HepG2 (cell line): ENCODE results near the gene YWHAQ. TPM values are rescaled to one million over a fixed set of nuclear protein-coding genes. Genes with fewer than 3 reads are reported as not detected.

Experiments
- AKAP8 ChIP-seq: sonication (generic); formaldehyde crosslinking; IDR thresholded peaks from 2 replicates; pipeline ENCODE4 v1.5.1; 2020; ENCODE audit warnings: mild to moderate bottlenecking, missing genetic modification reagents
- ARID2 ChIP-seq: sonication (generic); formaldehyde crosslinking; IDR thresholded peaks from 2 replicates; pipeline ENCODE4 v1.8.1; 2022; ENCODE audit warnings: mild to moderate bottlenecking, missing genetic modification reagents, borderline replicate concordance
- BHLHE40 ChIP-seq: IDR thresholded peaks from 2 replicates; pipeline ENCODE4 v1.6.1; 2011; ENCODE audit warnings: low read length, improper control_type of control experiment
- CCDC6 ChIP-seq: sonication (generic); formaldehyde crosslinking; IDR thresholded peaks from 2 replicates; pipeline ENCODE4 v1.8.1; 2022; ENCODE audit warnings: mild to moderate bottlenecking, missing genetic modification reagents, moderate library complexity
- ERF ChIP-seq: IDR thresholded peaks from 2 replicates; pipeline ENCODE4 v1.6.1; 2018; ENCODE audit warnings: missing biosample characterization, missing genetic modification reagents
- FOSL2 ChIP-seq: sonication (generic); formaldehyde crosslinking; IDR thresholded peaks from 2 replicates; pipeline ENCODE4 v1.4.0; 2020; ENCODE audit warnings: missing genetic modification reagents
- FOXJ3 ChIP-seq: sonication (generic); formaldehyde crosslinking; IDR thresholded peaks from 2 replicates; pipeline ENCODE4 v1.4.0; 2020; ENCODE audit warnings: missing genetic modification reagents, mild to moderate bottlenecking, borderline replicate concordance
- GATAD2A ChIP-seq: IDR thresholded peaks from 2 replicates; pipeline ENCODE4 v1.6.1; 2016
- HDAC2 ChIP-seq: sonication (generic); formaldehyde crosslinking; IDR thresholded peaks from 2 replicates; pipeline ENCODE4 v1.4.0; 2020; ENCODE audit warnings: missing genetic modification reagents
- HNRNPLL ChIP-seq: fragments of 200-400 bp; formaldehyde crosslinking; IDR thresholded peaks from 2 replicates; pipeline ENCODE4 v1.6.1; 2017; ENCODE audit warnings: mild to moderate bottlenecking, low read depth, low read length; ENCODE audit not compliant: poor library complexity, severe bottlenecking
- NFKB2 ChIP-seq: sonication (generic); formaldehyde crosslinking; IDR thresholded peaks from 2 replicates; pipeline ENCODE4 v1.4.0; 2020; ENCODE audit warnings: missing genetic modification reagents, borderline replicate concordance
- RARA ChIP-seq: IDR thresholded peaks from 2 replicates; pipeline ENCODE4 v1.6.1; 2016; ENCODE audit warnings: missing genetic modification reagents, missing compliant biosample characterization
- XRCC5 ChIP-seq: fragments of 200-400 bp; formaldehyde crosslinking; optimal IDR thresholded peaks from 2 replicates; pipeline ENCODE3; 2017; ENCODE audit warnings: mild to moderate bottlenecking, low read length
- ZFP1 ChIP-seq: IDR thresholded peaks from 2 replicates; pipeline ENCODE4 v1.6.1; 2016
- ZSCAN9 ChIP-seq: IDR thresholded peaks from 2 replicates; pipeline ENCODE4 v1.6.1; 2016; ENCODE audit warnings: borderline replicate concordance
- polyA plus RNA-seq, 8 experiments: library from polyadenylated mRNA; depleted of rRNA in 3 of 8; stranded (reverse) in 7 of 8; unstranded in 1 of 8; fragments of >200 nt; fragmentation: Illumina TruSeq in 4 of 8; extraction: Trizol in 4 of 8; gene quantifications; 2 replicates each; pipeline versions ENCODE4 v1.2.1 to v1.2.3, GENCODE V29; 2011 to 2016; ENCODE audit warnings: low read depth in 4 of 8, missing spikeins in 1 of 8, mixed read lengths in 1 of 8; ENCODE audit not compliant: insufficient read depth in 1 of 8
- total RNA-seq, 5 experiments: library from RNA; depleted of rRNA; stranded (reverse); fragments of >200 nt; fragmentation: Illumina TruSeq; extraction: Trizol; gene quantifications; 2 replicates each; pipeline ENCODE4 v1.2.3, GENCODE V29; 2016; ENCODE audit warnings: low read depth in 1 of 5
- TF ChIP-seq, protein P1 (sequence below): sonication (generic); formaldehyde crosslinking; IDR thresholded peaks from 2 replicates; pipeline ENCODE4 v1.4.0; 2020; ENCODE audit warnings: missing genetic modification reagents
- TF ChIP-seq, protein P2 (sequence below): IDR thresholded peaks from 2 replicates; pipeline ENCODE4 v1.6.1; 2016
- TF ChIP-seq, protein P3 (sequence below): sonication (generic); formaldehyde crosslinking; IDR thresholded peaks from 2 replicates; pipeline ENCODE4 v1.4.0; 2020; ENCODE audit warnings: mild to moderate bottlenecking, missing genetic modification reagents
- TF ChIP-seq, protein P4 (sequence below): IDR thresholded peaks from 2 replicates; pipeline ENCODE4 v1.4.0; 2020; ENCODE audit warnings: mild to moderate bottlenecking, missing genetic modification reagents
- TF ChIP-seq, protein P5 (sequence below): sonication (generic); formaldehyde crosslinking; IDR thresholded peaks from 2 replicates; pipeline ENCODE4 v1.5.0; 2020; ENCODE audit warnings: mild to moderate bottlenecking, missing genetic modification reagents, borderline replicate concordance

Gene YWHAQ
- total and polyA plus RNA-seq, 2 of the 13 experiments (the other 11 are each of a cell fraction or from before 2014, with no cell fraction given): 160 to 304 TPM

DNA sequence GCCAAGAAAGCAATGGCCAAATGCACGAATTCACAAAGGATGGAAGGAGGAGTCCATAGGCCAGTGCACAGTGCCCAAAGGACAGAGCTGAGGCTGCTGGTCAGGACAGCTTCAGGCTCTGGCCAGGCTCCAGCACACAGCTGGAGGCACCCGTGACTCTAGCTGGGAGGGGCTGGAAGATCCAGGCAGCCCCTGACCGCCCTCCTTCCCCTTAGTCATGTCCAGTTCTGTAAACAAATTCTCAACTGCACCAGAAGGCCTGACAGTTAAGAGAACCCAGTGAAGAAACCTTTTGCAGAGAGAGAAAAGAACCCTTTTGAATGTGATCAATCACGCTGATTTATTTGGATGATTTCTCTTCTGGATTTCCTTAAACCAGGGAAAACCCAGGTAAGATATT, 7.7 kb upstream of the YWHAQ start (continued):
- TF ChIP-seq CCDC6 (CRISPR knock-in tag) (no peak), ARID2 (CRISPR knock-in tag) (no peak), XRCC5 (peak; percentile 38), FOXJ3 (CRISPR knock-in tag) (no peak), ZSCAN9 (CRISPR knock-in tag) (0 out of 2 replicates have a peak, but pooled peaks have one; percentile 37), GATAD2A (peak; percentile 49; the same call in 1 of the 2 replicates), ZFP1 (CRISPR knock-in tag) (no peak), RARA (CRISPR knock-in tag) (0 out of 2 replicates have a peak, but pooled peaks have one; percentile 42), BHLHE40 (peak; percentile 68), NFKB2 (CRISPR knock-in tag) (no peak), ERF (no peak), HDAC2 (CRISPR knock-in tag) (no peak), AKAP8 (CRISPR knock-in tag) (no peak), HNRNPLL (no peak), FOSL2 (CRISPR knock-in tag) (peak; percentile 59)
- TF ChIP-seq, protein P1, sequence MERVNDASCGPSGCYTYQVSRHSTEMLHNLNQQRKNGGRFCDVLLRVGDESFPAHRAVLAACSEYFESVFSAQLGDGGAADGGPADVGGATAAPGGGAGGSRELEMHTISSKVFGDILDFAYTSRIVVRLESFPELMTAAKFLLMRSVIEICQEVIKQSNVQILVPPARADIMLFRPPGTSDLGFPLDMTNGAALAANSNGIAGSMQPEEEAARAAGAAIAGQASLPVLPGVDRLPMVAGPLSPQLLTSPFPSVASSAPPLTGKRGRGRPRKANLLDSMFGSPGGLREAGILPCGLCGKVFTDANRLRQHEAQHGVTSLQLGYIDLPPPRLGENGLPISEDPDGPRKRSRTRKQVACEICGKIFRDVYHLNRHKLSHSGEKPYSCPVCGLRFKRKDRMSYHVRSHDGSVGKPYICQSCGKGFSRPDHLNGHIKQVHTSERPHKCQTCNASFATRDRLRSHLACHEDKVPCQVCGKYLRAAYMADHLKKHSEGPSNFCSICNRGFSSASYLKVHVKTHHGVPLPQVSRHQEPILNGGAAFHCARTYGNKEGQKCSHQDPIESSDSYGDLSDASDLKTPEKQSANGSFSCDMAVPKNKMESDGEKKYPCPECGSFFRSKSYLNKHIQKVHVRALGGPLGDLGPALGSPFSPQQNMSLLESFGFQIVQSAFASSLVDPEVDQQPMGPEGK (CRISPR knock-in tag): peak; percentile 72
- TF ChIP-seq, protein P2, sequence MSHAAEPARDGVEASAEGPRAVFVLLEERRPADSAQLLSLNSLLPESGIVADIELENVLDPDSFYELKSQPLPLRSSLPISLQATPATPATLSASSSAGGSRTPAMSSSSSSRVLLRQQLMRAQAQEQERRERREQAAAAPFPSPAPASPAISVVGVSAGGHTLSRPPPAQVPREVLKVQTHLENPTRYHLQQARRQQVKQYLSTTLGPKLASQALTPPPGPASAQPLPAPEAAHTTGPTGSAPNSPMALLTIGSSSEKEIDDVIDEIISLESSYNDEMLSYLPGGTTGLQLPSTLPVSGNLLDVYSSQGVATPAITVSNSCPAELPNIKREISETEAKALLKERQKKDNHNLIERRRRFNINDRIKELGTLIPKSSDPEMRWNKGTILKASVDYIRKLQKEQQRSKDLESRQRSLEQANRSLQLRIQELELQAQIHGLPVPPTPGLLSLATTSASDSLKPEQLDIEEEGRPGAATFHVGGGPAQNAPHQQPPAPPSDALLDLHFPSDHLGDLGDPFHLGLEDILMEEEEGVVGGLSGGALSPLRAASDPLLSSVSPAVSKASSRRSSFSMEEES (CRISPR knock-in tag): peak; percentile 92
- TF ChIP-seq, protein P3, sequence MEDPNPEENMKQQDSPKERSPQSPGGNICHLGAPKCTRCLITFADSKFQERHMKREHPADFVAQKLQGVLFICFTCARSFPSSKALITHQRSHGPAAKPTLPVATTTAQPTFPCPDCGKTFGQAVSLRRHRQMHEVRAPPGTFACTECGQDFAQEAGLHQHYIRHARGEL (CRISPR knock-in tag): no peak
- TF ChIP-seq, protein P4, sequence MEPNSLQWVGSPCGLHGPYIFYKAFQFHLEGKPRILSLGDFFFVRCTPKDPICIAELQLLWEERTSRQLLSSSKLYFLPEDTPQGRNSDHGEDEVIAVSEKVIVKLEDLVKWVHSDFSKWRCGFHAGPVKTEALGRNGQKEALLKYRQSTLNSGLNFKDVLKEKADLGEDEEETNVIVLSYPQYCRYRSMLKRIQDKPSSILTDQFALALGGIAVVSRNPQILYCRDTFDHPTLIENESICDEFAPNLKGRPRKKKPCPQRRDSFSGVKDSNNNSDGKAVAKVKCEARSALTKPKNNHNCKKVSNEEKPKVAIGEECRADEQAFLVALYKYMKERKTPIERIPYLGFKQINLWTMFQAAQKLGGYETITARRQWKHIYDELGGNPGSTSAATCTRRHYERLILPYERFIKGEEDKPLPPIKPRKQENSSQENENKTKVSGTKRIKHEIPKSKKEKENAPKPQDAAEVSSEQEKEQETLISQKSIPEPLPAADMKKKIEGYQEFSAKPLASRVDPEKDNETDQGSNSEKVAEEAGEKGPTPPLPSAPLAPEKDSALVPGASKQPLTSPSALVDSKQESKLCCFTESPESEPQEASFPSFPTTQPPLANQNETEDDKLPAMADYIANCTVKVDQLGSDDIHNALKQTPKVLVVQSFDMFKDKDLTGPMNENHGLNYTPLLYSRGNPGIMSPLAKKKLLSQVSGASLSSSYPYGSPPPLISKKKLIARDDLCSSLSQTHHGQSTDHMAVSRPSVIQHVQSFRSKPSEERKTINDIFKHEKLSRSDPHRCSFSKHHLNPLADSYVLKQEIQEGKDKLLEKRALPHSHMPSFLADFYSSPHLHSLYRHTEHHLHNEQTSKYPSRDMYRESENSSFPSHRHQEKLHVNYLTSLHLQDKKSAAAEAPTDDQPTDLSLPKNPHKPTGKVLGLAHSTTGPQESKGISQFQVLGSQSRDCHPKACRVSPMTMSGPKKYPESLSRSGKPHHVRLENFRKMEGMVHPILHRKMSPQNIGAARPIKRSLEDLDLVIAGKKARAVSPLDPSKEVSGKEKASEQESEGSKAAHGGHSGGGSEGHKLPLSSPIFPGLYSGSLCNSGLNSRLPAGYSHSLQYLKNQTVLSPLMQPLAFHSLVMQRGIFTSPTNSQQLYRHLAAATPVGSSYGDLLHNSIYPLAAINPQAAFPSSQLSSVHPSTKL (CRISPR knock-in tag): peak; percentile 64
- TF ChIP-seq, protein P5, sequence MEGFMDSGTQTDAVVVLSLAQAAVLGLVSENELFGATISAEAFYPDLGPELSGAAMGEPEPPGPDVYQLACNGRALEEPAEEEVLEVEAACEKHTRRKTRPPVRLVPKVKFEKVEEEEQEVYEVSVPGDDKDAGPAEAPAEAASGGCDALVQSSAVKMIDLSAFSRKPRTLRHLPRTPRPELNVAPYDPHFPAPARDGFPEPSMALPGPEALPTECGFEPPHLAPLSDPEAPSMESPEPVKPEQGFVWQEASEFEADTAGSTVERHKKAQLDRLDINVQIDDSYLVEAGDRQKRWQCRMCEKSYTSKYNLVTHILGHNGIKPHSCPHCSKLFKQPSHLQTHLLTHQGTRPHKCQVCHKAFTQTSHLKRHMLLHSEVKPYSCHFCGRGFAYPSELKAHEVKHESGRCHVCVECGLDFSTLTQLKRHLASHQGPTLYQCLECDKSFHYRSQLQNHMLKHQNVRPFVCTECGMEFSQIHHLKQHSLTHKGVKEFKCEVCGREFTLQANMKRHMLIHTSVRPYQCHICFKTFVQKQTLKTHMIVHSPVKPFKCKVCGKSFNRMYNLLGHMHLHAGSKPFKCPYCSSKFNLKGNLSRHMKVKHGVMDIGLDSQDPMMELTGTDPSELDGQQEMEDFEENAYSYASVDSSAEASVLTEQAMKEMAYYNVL: no peak
